SK-N-SH (cell line): ENCODE data around the gene KCNK4. TPM values are rescaled to one million over a fixed set of nuclear protein-coding genes. Genes with fewer than 3 reads are reported as not detected.

ENCODE experiments used
- CTCF ChIA-PET: fragments of 300-600, 350-600 bp; formaldehyde crosslinking; extraction: SDS; loops from one replicate; lab custom pipeline; 2021; lab: Yijun Ruan, JAX
- POLR2A ChIA-PET: fragments of 350-600 bp; sonication (Branson Sonifier 250); formaldehyde crosslinking; extraction: SDS; loops from one replicate; lab custom pipeline; 2020; ENCODE audit warnings: antibody characterized with exemption, inconsistent platforms; lab: Yijun Ruan, JAX
- DNase-seq: peaks from one replicate; pipeline ENCODE4 v3.0.0; 2012
- H2AFZ ChIP-seq: fragments of 200-600 bp; sonication (generic); 2 replicates; pipeline ENCODE4 v1.8.1; 2016; ENCODE audit warnings: antibody characterized with exemption, mild to moderate bottlenecking, low read depth
- H3F3A ChIP-seq: fragments of 200-600 bp; sonication (generic); replicated peaks from 2 replicates; pipeline ENCODE3; 2016; ENCODE audit warnings: antibody characterized with exemption, mild to moderate bottlenecking; ENCODE audit not compliant: insufficient read depth
- H3K27ac ChIP-seq, 2 experiments: fragments of 200-500 bp in 1 of 2; fragments of 200-600 bp in 1 of 2; sonication (Bioruptor generic) in 1 of 2; sonication (generic), shearing (Covaris generic) in 1 of 2; 2 replicates each; pipeline versions ENCODE4 v1.5.1 to v1.6.1; 2014 to 2016; ENCODE audit warnings: low read depth in 2 of 2, inconsistent platforms in 1 of 2, low read length in 1 of 2, mild to moderate bottlenecking in 1 of 2, mixed read lengths in 1 of 2
- H3K27me3 ChIP-seq: fragments of 200-600 bp; sonication (generic), shearing (Covaris generic); 2 replicates; pipeline ENCODE4 v1.6.1; 2016; ENCODE audit warnings: mixed run types; ENCODE audit not compliant: insufficient read depth
- H3K36me3 ChIP-seq, 2 experiments: fragments of 200-500 bp in 1 of 2; fragments of 200-600 bp in 1 of 2; sonication (Bioruptor generic) in 1 of 2; sonication (generic) in 1 of 2; replicated peaks in 1 of 2; 2 replicates each; pipeline versions ENCODE3 to v1.5.1; 2014 to 2016; ENCODE audit warnings: low read length in 1 of 2, mild to moderate bottlenecking in 1 of 2; ENCODE audit not compliant: insufficient read depth in 2 of 2, control insufficient read depth in 1 of 2
- H3K4me1 ChIP-seq, 2 experiments: fragments of 200-500 bp in 1 of 2; fragments of 200-600 bp in 1 of 2; sonication (Bioruptor generic) in 1 of 2; sonication (generic), shearing (Covaris generic) in 1 of 2; 2 replicates each; pipeline versions ENCODE4 v1.5.1 to v1.6.1; 2014 to 2016; ENCODE audit warnings: low read depth in 1 of 2, low read length in 1 of 2, mixed run types in 1 of 2; ENCODE audit not compliant: insufficient read depth in 2 of 2, control insufficient read depth in 1 of 2
- H3K4me2 ChIP-seq: fragments of 200-600 bp; sonication (generic), shearing (Covaris generic); 2 replicates; pipeline ENCODE4 v1.6.1; 2017; ENCODE audit warnings: mixed run types
- H3K4me3 ChIP-seq, 2 experiments: fragments of 200-500 bp in 1 of 2; fragments of 200-600 bp in 1 of 2; sonication (Bioruptor generic) in 1 of 2; sonication (generic), shearing (Covaris generic) in 1 of 2; 2 replicates each; pipeline versions ENCODE4 v1.5.1 to v1.8.1; 2014 to 2016; ENCODE audit warnings: low read depth in 2 of 2, inconsistent platforms in 1 of 2, low read length in 1 of 2, mild to moderate bottlenecking in 1 of 2, mixed read lengths in 1 of 2, moderate library complexity in 1 of 2
- H3K79me2 ChIP-seq: fragments of 200-600 bp; sonication (generic); 2 replicates; pipeline ENCODE4 v1.8.1; 2017; ENCODE audit warnings: mild to moderate bottlenecking; ENCODE audit not compliant: insufficient read depth
- H3K9ac ChIP-seq: fragments of 200-600 bp; sonication (generic); 2 replicates; pipeline ENCODE4 v1.6.1; 2017; ENCODE audit warnings: mixed run types
- H3K9me2 ChIP-seq: fragments of 200-600 bp; sonication (generic); 2 replicates; pipeline ENCODE4 v1.6.1; 2017; ENCODE audit warnings: mixed run types
- H3K9me3 ChIP-seq: fragments of 200-600 bp; sonication (generic); 2 replicates; pipeline ENCODE4 v1.6.1; 2017; ENCODE audit warnings: mixed run types, mild to moderate bottlenecking, moderate library complexity
- H4K20me1 ChIP-seq: fragments of 200-600 bp; sonication (generic); 2 replicates; pipeline ENCODE4 v1.6.1; 2017; ENCODE audit warnings: mild to moderate bottlenecking, mixed run types; ENCODE audit not compliant: insufficient read depth
- CTCF ChIP-seq: fragments of 200-600 bp; sonication (generic); IDR thresholded peaks from 2 replicates; pipeline ENCODE4 v1.6.1; 2017; ENCODE audit warnings: antibody characterized with exemption, mild to moderate bottlenecking, moderate library complexity
- FOXJ3 ChIP-seq: sonication (generic); formaldehyde crosslinking; IDR thresholded peaks from 2 replicates; pipeline ENCODE4 v1.5.1; 2020; ENCODE audit warnings: mild to moderate bottlenecking, missing genetic modification reagents
- GATA2 ChIP-seq: sonication (generic); formaldehyde crosslinking; IDR thresholded peaks from 2 replicates; pipeline ENCODE4 v1.5.0; 2020; ENCODE audit warnings: mild to moderate bottlenecking, missing genetic modification reagents
- MAX ChIP-seq: IDR thresholded peaks from 2 replicates; pipeline ENCODE4 v1.4.0; 2012; ENCODE audit warnings: low read depth
- MXI1 ChIP-seq: IDR thresholded peaks from 2 replicates; pipeline ENCODE4 v1.6.1; 2012; ENCODE audit warnings: mild to moderate bottlenecking, low read depth, low read length, improper control_type of control experiment
- NFIC ChIP-seq: IDR thresholded peaks from 2 replicates; pipeline ENCODE4 v1.4.0; 2012; ENCODE audit warnings: borderline replicate concordance
- POLR2AphosphoS5 ChIP-seq: IDR thresholded peaks from 2 replicates; pipeline ENCODE4 v1.6.1; 2012; ENCODE audit warnings: low read depth, low read length
- RAD21 ChIP-seq: IDR thresholded peaks from 2 replicates; pipeline ENCODE4 v1.6.1; 2012; ENCODE audit warnings: mild to moderate bottlenecking, low read length
- RCOR1 ChIP-seq: fragments of 150-350 bp; IDR thresholded peaks from 2 replicates; pipeline ENCODE4 v1.6.1; 2017; ENCODE audit warnings: antibody characterized with exemption, low read length
- RXRA ChIP-seq: IDR thresholded peaks from 2 replicates; pipeline ENCODE4 v1.4.0; 2012; ENCODE audit warnings: low read depth, mild to moderate bottlenecking, borderline replicate concordance
- SMC3 ChIP-seq: IDR thresholded peaks from 2 replicates; pipeline ENCODE4 v1.6.1; 2012; ENCODE audit warnings: low read depth, low read length, improper control_type of control experiment
- TAF1 ChIP-seq: IDR thresholded peaks from 2 replicates; pipeline ENCODE4 v1.6.1; 2012; ENCODE audit warnings: low read depth, mild to moderate bottlenecking, low read length, moderate library complexity, borderline replicate concordance
- USF1 ChIP-seq: IDR thresholded peaks from 2 replicates; pipeline ENCODE4 v1.4.0; 2012; ENCODE audit warnings: low read depth, borderline replicate concordance
- WGBS: methylation state at CpG from one replicate; pipeline ENCODE4 v1.1.6; 2017; ENCODE audit warnings: low lambda C conversion rate; 5-methylcytosine and 5-hydroxymethylcytosine counted together
- polyA plus RNA-seq, 3 experiments: library from polyadenylated mRNA; depleted of rRNA; stranded (reverse); fragments of >200 nt; gene quantifications; 2 replicates each; pipeline ENCODE4 v1.2.3, GENCODE V29; 2012

Gene KCNK4
- polyA plus RNA-seq, 1 of the 3 experiments (the other 2 are of a cell fraction) = 0.16 TPM

- Histone ChIP-seq H3K79me2 (peaks cover 28% of the 10 kb centered on the region; the same call in 1 of the 2 replicates), H3K27me3 (no peaks in the 10 kb centered on the region), H3K4me2 (peak overlapping the region; percentile 84), H3F3A (peaks cover 12% of the 10 kb centered on the region), H3K9me3 (no peaks in the 10 kb centered on the region), H4K20me1 (no peaks in the 10 kb centered on the region), H2AFZ (peak overlapping the region; percentile 70; the same call in 1 of the 2 replicates), H3K4me1 (peaks cover 5 to 18% of the 10 kb centered on the region in 2 experiments; a peak in 2 of 4 replicates), H3K36me3 (peaks cover 0 to 2% of the 10 kb centered on the region in 2 experiments), H3K9me2 (no peaks in the 10 kb centered on the region), H3K27ac (peak overlapping the region; percentile 83 to 96), H3K9ac (peak overlapping the region; percentile 68), H3K4me3 (peak overlapping the region; percentile 67 to 82)
- DNase-seq = peak; percentile 88
- WGBS = under 1% methylated on average over 41 of the region's 46 CpGs
- CTCF ChIA-PET = interaction anchor here (0.6 to 6.7 kb wide), 40 partner anchors 8 to 813 kb away, joined by 3 to 196 read pairs (median 5); partner anchors contain the start of genes ATG2A, BAD, DNAJC4 and FERMT3
- POLR2A ChIA-PET = interaction anchor here (0.6 to 5.8 kb wide), 14 partner anchors 8 to 1232 kb away, joined by 3 to 54 read pairs (median 4); partner anchors contain the start of genes BAD, FKBP2, GPR137 and PRDX5
- TF ChIP-seq NFIC (no peak), RCOR1 (peak; percentile 21), POLR2AphosphoS5 (peak; percentile 56), USF1 (peak; percentile 45; the same call in 1 of the 2 replicates), TAF1 (peak; percentile 32; the same call in 1 of the 2 replicates), CTCF (peak; percentile 96), FOXJ3 (CRISPR knock-in tag) (no peak), MAX (peak; percentile 79), SMC3 (peak; percentile 73), GATA2 (CRISPR knock-in tag) (no peak), RAD21 (peak; percentile 64), MXI1 (peak; percentile 57; the same call in 1 of the 2 replicates), RXRA (no peak)
These were observed 13.4 kb downstream of the KCNK4 start for GRCh38 chr11:64304316-64305072.
